IMR-90 (cell line): ENCODE measurements around the gene CROCC.

ENCODE experiments used
- CTCF ChIP-seq: conservative IDR thresholded peaks from 2 replicates; pipeline ENCODE4 v1.5.1; 2012; ENCODE audit warnings: mild to moderate bottlenecking, low read depth, low read length, improper control_type of control experiment
- MAZ ChIP-seq: IDR thresholded peaks from 2 replicates; pipeline ENCODE4 v1.6.1; 2012; ENCODE audit warnings: low read depth, mild to moderate bottlenecking, low read length, improper control_type of control experiment, moderate library complexity, borderline replicate concordance

GRCh38 chr1:16986962-16987361 is 65.2 kb downstream of the CROCC start:
- TF ChIP-seq MAZ (no peak), CTCF (peak; percentile 33)
